Measurements from ENCODE around the gene UBN1.
A peak's percentile ranks its signal among the peaks of the same experiment; 100 is the strongest.

UBN1 gene

GRCh38 chr16:4846901-4847773, at the start of gene UBN1, which contains the start of gene GLYR1:
Gene UBN1, plus strand, starts transcription at chr16:4847481. Its CDS starts 5,437 bp downstream, at chr16:4852918.
Gene GLYR1, minus strand, starts transcription at chr16:4847288. Its CDS starts 23 bp downstream, at chr16:4847265.
- peak; percentile 74 to 100 (median 97) for DNase-seq

- no peak for DNase-seq
Observed at GRCh38 chr16:4797805-4798252, 49.5 kb upstream of the UBN1 start.

GRCh38 chr16:4798456-4798855, 48.8 kb upstream of the UBN1 start:
- no peak for DNase-seq

- DNase-seq: no peak
Observed at GRCh38 chr16:4799171-4799855, 48.0 kb upstream of the UBN1 start.

GRCh38 chr16:4800290-4801041, 46.8 kb upstream of the UBN1 start:
- peak in 54 of 58 donors; percentile 8 to 90 (median 69) for DNase-seq

GRCh38 chr16:4801051-4801961, 46.0 kb upstream of the UBN1 start:
- DNase-seq: peak in 3 of 58 donors; percentile 25 to 62 (median 52)

GRCh38 chr16:4801962-4802658, 45.2 kb upstream of the UBN1 start, which contains the start of gene ROGDI:
Gene ROGDI, minus strand, starts transcription at chr16:4802633. Its CDS starts 62 bp downstream, at chr16:4802571.
- DNase-seq: peak in 50 of 58 donors; percentile 23 to 73 (median 54)

- DNase-seq: peak; percentile 78 to 99 (median 96)
Observed at GRCh38 chr16:4802659-4803287, 44.5 kb upstream of the UBN1 start.

- no peak for DNase-seq
Observed at GRCh38 chr16:4803401-4803844, 43.9 kb upstream of the UBN1 start.

- DNase-seq: no peak
Observed at GRCh38 chr16:4803898-4804762, 43.2 kb upstream of the UBN1 start.

- no peak for DNase-seq
Observed at GRCh38 chr16:4805231-4805630, 42.0 kb upstream of the UBN1 start.

GRCh38 chr16:4806280-4806679, 41.0 kb upstream of the UBN1 start:
- no peak for DNase-seq

- DNase-seq: no peak
Observed at GRCh38 chr16:4811242-4811641, 36.0 kb upstream of the UBN1 start.

GRCh38 chr16:4811773-4812172, 35.5 kb upstream of the UBN1 start:
- DNase-seq: no peak

GRCh38 chr16:4813251-4814003, 33.9 kb upstream of the UBN1 start:
- DNase-seq: no peak

GRCh38 chr16:4814046-4814445, 33.2 kb upstream of the UBN1 start:
- no peak for DNase-seq

GRCh38 chr16:4814542-4815173, 32.6 kb upstream of the UBN1 start:
- no peak for DNase-seq
